Liver (tissue), 9 donors: ENCODE data around the gene ACP6. TPM values are rescaled to one million over a fixed set of nuclear protein-coding genes. Genes with fewer than 3 reads are reported as not detected.

Experiments used
- DNase-seq: peaks from one replicate; pipeline ENCODE4 v3.0.0-alpha.2; 2017; ENCODE audit warnings: low spot score
- H3K27ac ChIP-seq, 2 donors: one replicate each; pipeline ENCODE4 v1.7.0; 2013; ENCODE audit warnings: inconsistent platforms in 2 of 2, low read length in 2 of 2, control low read depth in 1 of 2, low read depth in 1 of 2, mild to moderate bottlenecking in 1 of 2
- H3K27me3 ChIP-seq, 4 donors: one replicate each; pipeline versions ENCODE4 v1.6.1 to v1.7.0; 2013; ENCODE audit warnings: low read length in 3 of 4, inconsistent platforms in 1 of 4, mild to moderate bottlenecking in 1 of 4, moderate library complexity in 1 of 4; ENCODE audit not compliant: control insufficient read depth in 4 of 4, insufficient read depth in 4 of 4
- H3K36me3 ChIP-seq, 4 donors: one replicate each; pipeline versions ENCODE4 v1.6.1 to v1.7.0; 2013; ENCODE audit warnings: low read length in 3 of 4, mild to moderate bottlenecking in 3 of 4, low read depth in 1 of 4, moderate library complexity in 1 of 4; ENCODE audit not compliant: control insufficient read depth in 4 of 4, insufficient read depth in 3 of 4
- H3K4me1 ChIP-seq, 4 donors: one replicate each; pipeline versions ENCODE4 v1.6.1 to v1.7.0; 2013; ENCODE audit warnings: low read length in 3 of 4, mild to moderate bottlenecking in 3 of 4, moderate library complexity in 1 of 4; ENCODE audit not compliant: control insufficient read depth in 4 of 4, insufficient read depth in 4 of 4
- H3K4me3 ChIP-seq, 3 donors: one replicate each; pipeline versions ENCODE4 v1.6.1 to v1.7.0; 2013; ENCODE audit warnings: low read length in 3 of 3, control low read depth in 1 of 3, low read depth in 1 of 3, mild to moderate bottlenecking in 1 of 3
- H3K9ac ChIP-seq, 2 donors: one replicate each; pipeline ENCODE4 v1.7.0; 2013; ENCODE audit warnings: low read length in 2 of 2, mild to moderate bottlenecking in 2 of 2, moderate library complexity in 2 of 2, control low read depth in 1 of 2, low read depth in 1 of 2
- H3K9me3 ChIP-seq, 4 donors: one replicate each; pipeline versions ENCODE4 v1.6.1 to v1.7.0; 2013; ENCODE audit warnings: low read length in 3 of 4; ENCODE audit not compliant: control insufficient read depth in 4 of 4
- FOXA1 ChIP-seq: IDR thresholded peaks from 2 replicates; pipeline ENCODE4 v1.6.1; 2016; ENCODE audit warnings: antibody characterized with exemption
- FOXA2 ChIP-seq: IDR thresholded peaks from 2 replicates; pipeline ENCODE4 v1.6.1; 2016; ENCODE audit warnings: antibody characterized with exemption
- HNF4A ChIP-seq, 2 donors: conservative IDR thresholded peaks; 2 replicates each; pipeline ENCODE4 v1.6.1; 2016; ENCODE audit warnings: antibody characterized with exemption in 2 of 2, mild to moderate bottlenecking in 2 of 2
- HNF4G ChIP-seq: IDR thresholded peaks from 2 replicates; pipeline ENCODE4 v1.6.1; 2016; ENCODE audit warnings: antibody characterized with exemption
- JUND ChIP-seq, 2 donors: IDR thresholded peaks; 2 replicates each; pipeline ENCODE4 v1.6.1; 2016; ENCODE audit warnings: antibody characterized with exemption in 2 of 2
- NR2F2 ChIP-seq: IDR thresholded peaks from 2 replicates; pipeline ENCODE4 v1.6.1; 2016; ENCODE audit warnings: antibody characterized with exemption
- RAD21 ChIP-seq, 2 donors: IDR thresholded peaks; 2 replicates each; pipeline ENCODE4 v1.6.1; 2016; ENCODE audit warnings: antibody characterized with exemption in 2 of 2, mild to moderate bottlenecking in 2 of 2
- RXRA ChIP-seq, 2 donors: IDR thresholded peaks; 2 replicates each; pipeline ENCODE4 v1.6.1; 2017 to 2018; ENCODE audit warnings: antibody characterized with exemption in 2 of 2, mild to moderate bottlenecking in 1 of 2
- SP1 ChIP-seq: IDR thresholded peaks from 2 replicates; pipeline ENCODE4 v1.6.1; 2018; ENCODE audit warnings: antibody characterized with exemption, mild to moderate bottlenecking
- TAF1 ChIP-seq: conservative IDR thresholded peaks from 2 replicates; pipeline ENCODE4 v1.6.1; 2016; ENCODE audit warnings: antibody characterized with exemption, mild to moderate bottlenecking
- WGBS: extraction: QIAGEN DNeasy Blood & Tissue Kit; methylation state at CpG from one replicate; pipeline ENCODE4 v1.1.7; 2013; 5-methylcytosine and 5-hydroxymethylcytosine counted together
- polyA plus RNA-seq, 2 donors: library from polyadenylated mRNA; stranded (reverse) in 1 of 2; unstranded in 1 of 2; fragments of 200-250 nt in 1 of 2; fragments of >200 nt in 1 of 2; fragmentation: Nextera tagmentation in 1 of 2; extraction: Ambion mirVana in 1 of 2; gene quantifications; one replicate each; pipeline versions ENCODE4 v1.2.1 to v1.2.3, GENCODE V29; 2013 to 2015
- total RNA-seq, 2 donors: library from RNA; depleted of rRNA; stranded (reverse); fragments of >200 nt; gene quantifications; one replicate each; pipeline ENCODE4 v1.2.3, GENCODE V29; 2014
- TF ChIP-seq, protein P1 (sequence below): IDR thresholded peaks from 2 replicates; pipeline ENCODE4 v1.6.1; 2016; ENCODE audit warnings: antibody characterized with exemption
- TF ChIP-seq, protein P2 (sequence below): IDR thresholded peaks from 2 replicates; pipeline ENCODE4 v1.6.1; 2016; ENCODE audit warnings: antibody characterized with exemption, mild to moderate bottlenecking
- TF ChIP-seq, protein P3 (sequence below): fragments of 150-350 bp; IDR thresholded peaks from 2 replicates; pipeline ENCODE4 v1.5.1; 2017; ENCODE audit warnings: improper control_type of control experiment, low read depth, low read length; ENCODE audit not compliant: missing input control
- donor health status: healthy.
- donor health status: healthy.
- donor health status: healthy.
- donor health status: healthy.
- donor health status: healthy.

ACP6 gene
- total and polyA plus RNA-seq, 4 donors = 4.7 to 18.1 (median 7.9) TPM

DNA sequence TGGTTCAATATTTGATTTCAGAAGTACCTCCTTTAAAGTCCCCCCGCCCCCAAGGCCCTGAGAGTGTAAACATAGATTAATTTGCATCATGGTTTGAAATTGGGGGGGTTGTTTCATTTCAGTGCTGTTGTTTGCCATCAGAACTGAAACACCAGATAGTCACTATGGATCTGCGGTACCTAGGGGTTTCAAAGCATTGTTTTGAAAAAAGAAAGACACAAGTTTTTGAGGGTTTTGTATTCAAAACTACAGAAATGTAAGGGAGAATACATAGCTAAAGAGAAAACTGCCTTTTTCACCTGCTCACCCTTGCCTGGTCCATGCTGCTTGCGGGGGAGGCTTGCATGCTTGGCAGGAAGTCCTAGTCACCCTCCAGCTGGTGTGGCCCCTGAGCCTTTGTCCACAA is 59.3 kb downstream of the ACP6 start:
- H3K27ac ChIP-seq = no peak overlapping the region
- 96% methylated on average over 3 of the region's 3 CpGs for WGBS

DNA sequence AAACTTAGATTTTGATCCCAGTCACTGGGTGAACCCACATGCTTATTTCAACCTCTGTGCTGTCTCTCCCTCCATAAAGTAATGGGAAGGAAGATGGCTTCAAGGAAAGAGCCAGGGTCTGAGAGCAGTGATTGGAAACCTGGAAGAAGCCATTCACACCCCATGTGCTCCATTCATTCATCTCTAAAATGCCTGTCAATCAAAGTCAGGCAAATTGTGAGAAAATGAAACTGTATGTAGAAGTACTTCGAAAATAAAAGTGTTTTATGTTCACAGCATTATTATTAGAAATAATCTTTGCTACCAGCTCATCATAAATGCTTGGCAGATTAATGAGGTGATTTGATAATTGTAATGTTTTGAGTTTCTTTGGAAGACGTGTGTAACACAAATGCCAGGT is 61.0 kb downstream of the ACP6 start:
- Histone ChIP-seq H3K4me1 (peaks cover 1 to 4% (median 3%) of the 10 kb centered on the region in 4 donors), H3K9me3 (no peaks in the 10 kb centered on the region), H3K27ac (no peak overlapping the region), H3K27me3 (no peaks in the 10 kb centered on the region), H3K36me3 (peaks cover 3 to 19% (median 15%) of the 10 kb centered on the region in 4 donors), H3K4me3 (no peak overlapping the region), H3K9ac (no peak overlapping the region)
- no peak for DNase-seq
- 94% methylated on average over 2 of the region's 2 CpGs for WGBS
- no peak for TF ChIP-seq FOXA2

More for the DNA sequence above, 59.3 kb downstream of the ACP6 start:
- TF ChIP-seq RXRA (IDR thresholded peaks at IDR 0.05) = no peak
- TF ChIP-seq, protein P1, sequence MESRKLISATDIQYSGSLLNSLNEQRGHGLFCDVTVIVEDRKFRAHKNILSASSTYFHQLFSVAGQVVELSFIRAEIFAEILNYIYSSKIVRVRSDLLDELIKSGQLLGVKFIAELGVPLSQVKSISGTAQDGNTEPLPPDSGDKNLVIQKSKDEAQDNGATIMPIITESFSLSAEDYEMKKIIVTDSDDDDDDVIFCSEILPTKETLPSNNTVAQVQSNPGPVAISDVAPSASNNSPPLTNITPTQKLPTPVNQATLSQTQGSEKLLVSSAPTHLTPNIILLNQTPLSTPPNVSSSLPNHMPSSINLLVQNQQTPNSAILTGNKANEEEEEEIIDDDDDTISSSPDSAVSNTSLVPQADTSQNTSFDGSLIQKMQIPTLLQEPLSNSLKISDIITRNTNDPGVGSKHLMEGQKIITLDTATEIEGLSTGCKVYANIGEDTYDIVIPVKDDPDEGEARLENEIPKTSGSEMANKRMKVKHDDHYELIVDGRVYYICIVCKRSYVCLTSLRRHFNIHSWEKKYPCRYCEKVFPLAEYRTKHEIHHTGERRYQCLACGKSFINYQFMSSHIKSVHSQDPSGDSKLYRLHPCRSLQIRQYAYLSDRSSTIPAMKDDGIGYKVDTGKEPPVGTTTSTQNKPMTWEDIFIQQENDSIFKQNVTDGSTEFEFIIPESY = no peak
- TF ChIP-seq, protein P2, sequence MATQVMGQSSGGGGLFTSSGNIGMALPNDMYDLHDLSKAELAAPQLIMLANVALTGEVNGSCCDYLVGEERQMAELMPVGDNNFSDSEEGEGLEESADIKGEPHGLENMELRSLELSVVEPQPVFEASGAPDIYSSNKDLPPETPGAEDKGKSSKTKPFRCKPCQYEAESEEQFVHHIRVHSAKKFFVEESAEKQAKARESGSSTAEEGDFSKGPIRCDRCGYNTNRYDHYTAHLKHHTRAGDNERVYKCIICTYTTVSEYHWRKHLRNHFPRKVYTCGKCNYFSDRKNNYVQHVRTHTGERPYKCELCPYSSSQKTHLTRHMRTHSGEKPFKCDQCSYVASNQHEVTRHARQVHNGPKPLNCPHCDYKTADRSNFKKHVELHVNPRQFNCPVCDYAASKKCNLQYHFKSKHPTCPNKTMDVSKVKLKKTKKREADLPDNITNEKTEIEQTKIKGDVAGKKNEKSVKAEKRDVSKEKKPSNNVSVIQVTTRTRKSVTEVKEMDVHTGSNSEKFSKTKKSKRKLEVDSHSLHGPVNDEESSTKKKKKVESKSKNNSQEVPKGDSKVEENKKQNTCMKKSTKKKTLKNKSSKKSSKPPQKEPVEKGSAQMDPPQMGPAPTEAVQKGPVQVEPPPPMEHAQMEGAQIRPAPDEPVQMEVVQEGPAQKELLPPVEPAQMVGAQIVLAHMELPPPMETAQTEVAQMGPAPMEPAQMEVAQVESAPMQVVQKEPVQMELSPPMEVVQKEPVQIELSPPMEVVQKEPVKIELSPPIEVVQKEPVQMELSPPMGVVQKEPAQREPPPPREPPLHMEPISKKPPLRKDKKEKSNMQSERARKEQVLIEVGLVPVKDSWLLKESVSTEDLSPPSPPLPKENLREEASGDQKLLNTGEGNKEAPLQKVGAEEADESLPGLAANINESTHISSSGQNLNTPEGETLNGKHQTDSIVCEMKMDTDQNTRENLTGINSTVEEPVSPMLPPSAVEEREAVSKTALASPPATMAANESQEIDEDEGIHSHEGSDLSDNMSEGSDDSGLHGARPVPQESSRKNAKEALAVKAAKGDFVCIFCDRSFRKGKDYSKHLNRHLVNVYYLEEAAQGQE = no peak
- TF ChIP-seq, protein P3, sequence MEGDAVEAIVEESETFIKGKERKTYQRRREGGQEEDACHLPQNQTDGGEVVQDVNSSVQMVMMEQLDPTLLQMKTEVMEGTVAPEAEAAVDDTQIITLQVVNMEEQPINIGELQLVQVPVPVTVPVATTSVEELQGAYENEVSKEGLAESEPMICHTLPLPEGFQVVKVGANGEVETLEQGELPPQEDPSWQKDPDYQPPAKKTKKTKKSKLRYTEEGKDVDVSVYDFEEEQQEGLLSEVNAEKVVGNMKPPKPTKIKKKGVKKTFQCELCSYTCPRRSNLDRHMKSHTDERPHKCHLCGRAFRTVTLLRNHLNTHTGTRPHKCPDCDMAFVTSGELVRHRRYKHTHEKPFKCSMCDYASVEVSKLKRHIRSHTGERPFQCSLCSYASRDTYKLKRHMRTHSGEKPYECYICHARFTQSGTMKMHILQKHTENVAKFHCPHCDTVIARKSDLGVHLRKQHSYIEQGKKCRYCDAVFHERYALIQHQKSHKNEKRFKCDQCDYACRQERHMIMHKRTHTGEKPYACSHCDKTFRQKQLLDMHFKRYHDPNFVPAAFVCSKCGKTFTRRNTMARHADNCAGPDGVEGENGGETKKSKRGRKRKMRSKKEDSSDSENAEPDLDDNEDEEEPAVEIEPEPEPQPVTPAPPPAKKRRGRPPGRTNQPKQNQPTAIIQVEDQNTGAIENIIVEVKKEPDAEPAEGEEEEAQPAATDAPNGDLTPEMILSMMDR = no peak
- TF ChIP-seq NR2F2 = no peak
- TF ChIP-seq FOXA1 = no peak
- TF ChIP-seq RAD21 (IDR thresholded peaks at IDR 0.05) = no peak
- no peak for TF ChIP-seq FOXA2
- Histone ChIP-seq H3K4me3 (no peak overlapping the region), H3K36me3 (peaks cover 7 to 28% (median 20%) of the 10 kb centered on the region in 4 donors), H3K27me3 (no peaks in the 10 kb centered on the region), H3K4me1 (peaks cover 1 to 4% (median 3%) of the 10 kb centered on the region in 4 donors), H3K9me3 (no peaks in the 10 kb centered on the region), H3K9ac (no peak overlapping the region)
- no peak for DNase-seq

DNA sequence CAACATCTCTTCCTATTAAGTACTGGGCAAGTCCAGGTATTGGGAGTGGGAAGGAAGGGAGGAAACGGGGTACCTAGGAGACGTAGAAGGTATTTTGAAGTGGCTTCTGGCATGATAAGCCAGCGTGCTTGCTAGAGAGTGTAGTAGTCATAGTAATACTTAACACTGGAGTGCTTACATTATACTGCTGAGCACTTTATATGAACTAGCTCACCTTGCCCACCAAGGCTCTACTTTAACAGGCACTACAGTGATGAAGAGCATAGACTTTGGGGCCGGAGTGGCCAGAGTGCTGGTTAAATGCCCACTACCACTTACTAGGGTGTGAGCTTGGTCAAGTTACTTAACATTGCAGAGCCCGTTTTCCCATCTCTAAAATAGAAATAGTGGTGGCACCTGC is 61.7 kb downstream of the ACP6 start:
- H3K9me3 ChIP-seq = no peaks in the 10 kb centered on the region
- H3K4me3 ChIP-seq = no peak overlapping the region
- 97% methylated on average over 5 of the region's 5 CpGs for WGBS
- no peaks in the 10 kb centered on the region for H3K27me3 ChIP-seq
- no peak overlapping the region for H3K9ac ChIP-seq
- peaks cover 2 to 18% (median 13%) of the 10 kb centered on the region in 4 donors for H3K36me3 ChIP-seq
- H3K4me1 ChIP-seq = peaks cover 1 to 4% (median 3%) of the 10 kb centered on the region in 4 donors
- H3K27ac ChIP-seq = no peak overlapping the region
- DNase-seq = no peak
- TF ChIP-seq, protein P3 = no peak
- TF ChIP-seq HNF4A (conservative IDR thresholded peaks at IDR 0.05) = no peak
- TF ChIP-seq SP1 = no peak
- TF ChIP-seq, protein P2 = no peak
- TF ChIP-seq HNF4G = no peak
- no peak for TF ChIP-seq JUND (IDR thresholded peaks at IDR 0.05)
- TF ChIP-seq TAF1 = no peak
